Endothelial cell of umbilical vein (primary cell): Measurements from ENCODE around the gene ITGB3. TPM values are rescaled to one million over a fixed set of nuclear protein-coding genes. Genes with fewer than 3 reads are reported as not detected.

Experiments
- BruUV-seq: library from RNA; stranded (reverse); fragments of 400-500 nt; replicated peaks from 2 replicates; lab custom pipeline; 2021; lab: Mats Ljungman, UMichigan
- CTCF ChIA-PET: fragments of 300-600, 350-600 bp; sonication (Branson Sonifier 250); formaldehyde crosslinking; loops from one replicate; lab custom pipeline; 2021; ENCODE audit warnings: antibody characterized with exemption, inconsistent platforms; lab: Charles Lee
- POLR2A ChIA-PET: fragments of 300-600, 350-600 bp; sonication (Branson Sonifier 250); formaldehyde crosslinking; loops from one replicate; lab custom pipeline; 2021; ENCODE audit warnings: antibody characterized with exemption, inconsistent platforms; lab: Charles Lee
- DNase-seq: peaks from one replicate; pipeline ENCODE4 v3.0.0-alpha.2; 2011; ENCODE audit warnings: low read depth, low spot score
- FAIRE-seq: peaks from 2 replicates; lab custom pipeline; 2011; peaks lifted over from hg19 to GRCh38; lab: Jason Lieb, UNC
- H2AFZ ChIP-seq: 2 replicates; pipeline ENCODE4 v1.6.0; 2012; ENCODE audit warnings: low read depth, low read length, control low read depth, inconsistent platforms
- H3K27ac ChIP-seq: 2 replicates; pipeline ENCODE4 v1.5.1; 2011; ENCODE audit warnings: low read depth, mild to moderate bottlenecking, control low read depth, low read length, moderate library complexity; ENCODE audit not compliant: insufficient read depth
- H3K27me3 ChIP-seq, 2 experiments: 2 replicates each; pipeline versions ENCODE4 v1.6.0 to v1.6.1; 2011; ENCODE audit warnings: low read length in 2 of 2, mixed read lengths in 1 of 2; ENCODE audit not compliant: control insufficient read depth in 2 of 2, insufficient read depth in 2 of 2
- H3K36me3 ChIP-seq, 2 experiments: 2 replicates in 1 of 2; 3 replicates in 1 of 2; pipeline ENCODE4 v1.5.1; 2011; ENCODE audit warnings: low read length in 2 of 2, mild to moderate bottlenecking in 1 of 2, moderate library complexity in 1 of 2; ENCODE audit not compliant: control insufficient read depth in 2 of 2, insufficient read depth in 2 of 2; ENCODE audit errors: extremely low read depth in 1 of 2
- H3K4me1 ChIP-seq: 3 replicates; pipeline ENCODE4 v1.5.1; 2011; ENCODE audit warnings: mild to moderate bottlenecking, low read length; ENCODE audit not compliant: control insufficient read depth, insufficient read depth; ENCODE audit errors: extremely low read depth
- H3K4me2 ChIP-seq: 2 replicates; pipeline ENCODE4 v1.6.1; 2011; ENCODE audit warnings: low read length, control low read depth, mixed read lengths; ENCODE audit not compliant: insufficient read depth
- H3K4me3 ChIP-seq, 3 experiments: fragments of 200-600 bp in 1 of 3; sonication (generic), shearing (Covaris generic) in 1 of 3; replicated peaks in 1 of 3; 2 replicates each; pipeline ENCODE4 v1.5.1; 2011 to 2016; ENCODE audit warnings: control low read depth in 3 of 3, low read length in 3 of 3, mild to moderate bottlenecking in 2 of 3, inconsistent platforms in 1 of 3, low read depth in 1 of 3, moderate library complexity in 1 of 3; ENCODE audit not compliant: insufficient read depth in 1 of 3
- H3K79me2 ChIP-seq: 2 replicates; pipeline ENCODE4 v1.6.0; 2012; ENCODE audit warnings: low read length, inconsistent platforms; ENCODE audit not compliant: control insufficient read depth, insufficient read depth
- H3K9ac ChIP-seq: replicated peaks from 2 replicates; pipeline ENCODE3; 2011; ENCODE audit warnings: low read length, control low read depth; ENCODE audit not compliant: insufficient read depth; ENCODE audit errors: extremely low read depth
- H3K9me1 ChIP-seq: replicated peaks from 3 replicates; pipeline ENCODE4 v1.6.0; 2011; ENCODE audit warnings: mild to moderate bottlenecking, low read length; ENCODE audit not compliant: control insufficient read depth, insufficient read depth; ENCODE audit errors: extremely low read depth
- H3K9me3 ChIP-seq: replicated peaks from 2 replicates; pipeline ENCODE4 v1.5.1; 2012; ENCODE audit warnings: low read length, inconsistent platforms; ENCODE audit not compliant: control insufficient read depth, insufficient read depth
- H4K20me1 ChIP-seq: replicated peaks from 2 replicates; pipeline ENCODE3; 2011; ENCODE audit warnings: mild to moderate bottlenecking, low read length; ENCODE audit not compliant: control insufficient read depth, insufficient read depth; ENCODE audit errors: extremely low read depth
- CTCF ChIP-seq, 2 donors: IDR thresholded peaks; 1 replicate in 1 of 2; 2 replicates in 1 of 2; pipeline ENCODE4 v1.5.1; 2011; ENCODE audit warnings: low read length in 2 of 2, mild to moderate bottlenecking in 2 of 2, moderate library complexity in 2 of 2, control low read depth in 1 of 2, inconsistent platforms in 1 of 2, low read depth in 1 of 2; ENCODE audit not compliant: insufficient read depth in 1 of 2; ENCODE audit errors: extremely low read depth in 1 of 2
- EZH2 ChIP-seq: IDR thresholded peaks from 2 replicates; pipeline ENCODE4 v1.6.1; 2012; ENCODE audit warnings: borderline replicate concordance, low read depth, mild to moderate bottlenecking, moderate library complexity, low read length, inconsistent platforms; ENCODE audit not compliant: severe bottlenecking
- FOS ChIP-seq: IDR thresholded peaks from 2 replicates; pipeline ENCODE4 v1.6.1; 2011; ENCODE audit warnings: mild to moderate bottlenecking, low read length, moderate library complexity, borderline replicate concordance; ENCODE audit not compliant: insufficient read depth
- GATA2 ChIP-seq: IDR thresholded peaks from 2 replicates; pipeline ENCODE4 v1.7.0; 2011; ENCODE audit warnings: low read depth, mild to moderate bottlenecking, moderate library complexity, mixed read lengths, low read length; ENCODE audit not compliant: insufficient read length, insufficient read depth
- JUN ChIP-seq: IDR thresholded peaks from 2 replicates; pipeline ENCODE4 v1.6.1; 2011; ENCODE audit warnings: borderline replicate concordance, low read depth; ENCODE audit not compliant: insufficient read length, insufficient read depth
- MYC ChIP-seq: IDR thresholded peaks from one replicate; pipeline ENCODE4 v1.6.1; 2011; ENCODE audit warnings: mild to moderate bottlenecking, low read depth, low read length
- POLR2A ChIP-seq: IDR thresholded peaks from 2 replicates; pipeline ENCODE4 v1.6.1; 2012; ENCODE audit warnings: low read depth, mild to moderate bottlenecking, control low read depth, low read length
- POLR2AphosphoS5 ChIP-seq: IDR thresholded peaks from 2 replicates; pipeline ENCODE4 v1.6.1; 2012; ENCODE audit warnings: low read depth, mild to moderate bottlenecking, control low read depth, low read length, moderate library complexity; ENCODE audit not compliant: insufficient read depth
- dilution Hi-C: fragments of 300-500 bp; cut with MboI; formaldehyde crosslinking; loops from one replicate; pipeline ENCODE4 v1.15.0; 2019; ENCODE audit warnings: low sequenced_read_pairs; ENCODE audit not compliant: extremely low pct_ligation_motif_present
- intact Hi-C: fragments of 100-400 bp; cut with micrococcal nuclease; formaldehyde crosslinking; loops from one replicate; pipeline ENCODE4 v1.10.0; 2022
- polyA plus RNA-seq, 4 experiments: library from polyadenylated mRNA; depleted of rRNA in 3 of 4; stranded (reverse) in 3 of 4; unstranded in 1 of 4; fragments of >200 nt; gene quantifications; 2 replicates each; pipeline versions ENCODE4 v1.2.1 to v1.2.3, GENCODE V29; 2011 to 2012; ENCODE audit warnings: missing spikeins in 1 of 4
- total RNA-seq: library from RNA; stranded (reverse); gene quantifications from 2 replicates; pipeline ENCODE4 v1.2.3, GENCODE V29; 2021
- TF ChIP-seq, protein P1 (sequence below): IDR thresholded peaks from 2 replicates; pipeline ENCODE4 v1.6.1; 2011; ENCODE audit not compliant: insufficient read depth, insufficient read length

The ITGB3 gene
- total and polyA plus RNA-seq, 2 donors (not counting 3 experiments of a cell fraction or from before 2014, with no cell fraction given): 55.8 to 60.0 TPM

- Histone ChIP-seq H3K9me3 (no peaks in the 10 kb centered on the region), H3K4me3 (no peak overlapping the region), H3K4me1 (peaks cover 22% of the 10 kb centered on the region), H3K9me1 (no peaks in the 10 kb centered on the region), H3K27ac (no peak overlapping the region), H3K4me2 (no peak overlapping the region), H3K9ac (no peak overlapping the region), H3K36me3 (peaks cover 6 to 38% of the 10 kb centered on the region in 2 experiments), H3K27me3 (no peaks in the 10 kb centered on the region), H3K79me2 (no peaks in the 10 kb centered on the region), H2AFZ (no peak overlapping the region), H4K20me1 (no peaks in the 10 kb centered on the region)
- ChIA-PET CTCF (interaction anchor here (1.5 to 2.2 kb wide), 2 partner anchors 12 to 14 kb away, joined by 3 to 6 read pairs; no protein-coding TSS in a partner anchor), POLR2A (no interaction called here)
- TF ChIP-seq EZH2: no peak
- no peak for TF ChIP-seq CTCF (IDR thresholded peaks at IDR 0.05; ENCODE audit: extremely low read depth in 1 of 2, insufficient read depth in 1 of 2, low read depth in 1 of 2, low read length in 2 of 2)
- no peak for TF ChIP-seq FOS
- no peak for TF ChIP-seq POLR2AphosphoS5
- TF ChIP-seq JUN: no peak
- no peak for TF ChIP-seq POLR2A
- TF ChIP-seq MYC: no peak
- TF ChIP-seq GATA2: no peak
- TF ChIP-seq, protein P1, sequence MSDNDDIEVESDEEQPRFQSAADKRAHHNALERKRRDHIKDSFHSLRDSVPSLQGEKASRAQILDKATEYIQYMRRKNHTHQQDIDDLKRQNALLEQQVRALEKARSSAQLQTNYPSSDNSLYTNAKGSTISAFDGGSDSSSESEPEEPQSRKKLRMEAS: no peak
- DNase-seq (no peak), FAIRE-seq (no peak)
- dilution Hi-C loops: no loop called here
- intact Hi-C loops: no loop called here
- no TSS peak for BruUV-seq
These were observed 48.2 kb downstream of the ITGB3 start for GRCh38 chr17:47301831-47302230.
